HepG2 (cell line): Measurements from ENCODE around the gene SMIM41. TPM values are rescaled to one million over a fixed set of nuclear protein-coding genes. Genes with fewer than 3 reads are reported as not detected.

Experiments used
- ATRX ChIP-seq: sonication (generic); formaldehyde crosslinking; IDR thresholded peaks from 2 replicates; pipeline ENCODE4 v1.4.0; 2020; ENCODE audit warnings: missing genetic modification reagents, borderline replicate concordance
- DPF2 ChIP-seq: sonication (generic); formaldehyde crosslinking; IDR thresholded peaks from 2 replicates; pipeline ENCODE4 v1.4.0; 2020; ENCODE audit warnings: mild to moderate bottlenecking, low read depth, missing genetic modification reagents, borderline replicate concordance
- ETS1 ChIP-seq: sonication (generic); formaldehyde crosslinking; IDR thresholded peaks from 2 replicates; pipeline ENCODE4 v1.4.0; 2020; ENCODE audit warnings: missing genetic modification reagents
- FOXP1 ChIP-seq, 2 experiments: fragments of 450-650 bp in 1 of 2; IDR thresholded peaks; 2 replicates each; pipeline ENCODE4 v1.6.1; 2017 to 2018; ENCODE audit warnings: antibody characterized with exemption in 1 of 2
- GATAD1 ChIP-seq: IDR thresholded peaks from 2 replicates; pipeline ENCODE4 v1.6.1; 2016; ENCODE audit warnings: missing genetic modification reagents, missing compliant biosample characterization
- MAZ ChIP-seq, 2 experiments: sonication (generic) in 1 of 2; formaldehyde crosslinking in 1 of 2; IDR thresholded peaks; 2 replicates each; pipeline versions ENCODE4 v1.5.0 to v1.6.1; 2012 to 2020; ENCODE audit warnings: low read depth in 2 of 2, mild to moderate bottlenecking in 2 of 2, borderline replicate concordance in 1 of 2, improper control_type of control experiment in 1 of 2, low read length in 1 of 2, missing genetic modification reagents in 1 of 2, moderate library complexity in 1 of 2
- MED1 ChIP-seq: sonication (generic); formaldehyde crosslinking; IDR thresholded peaks from 2 replicates; pipeline ENCODE4 v1.4.0; 2020; ENCODE audit warnings: missing genetic modification reagents
- MXD4 ChIP-seq: IDR thresholded peaks from 2 replicates; pipeline ENCODE4 v1.6.1; 2016; ENCODE audit warnings: mild to moderate bottlenecking, missing biosample characterization, missing genetic modification reagents
- NR2F6 ChIP-seq, 2 experiments: IDR thresholded peaks; 2 replicates each; pipeline ENCODE4 v1.6.1; 2016; ENCODE audit warnings: antibody characterized with exemption in 1 of 2, mild to moderate bottlenecking in 1 of 2
- SNAPC2 ChIP-seq: sonication (generic); formaldehyde crosslinking; IDR thresholded peaks from 2 replicates; pipeline ENCODE4 v1.8.1; 2022; ENCODE audit warnings: mild to moderate bottlenecking, missing genetic modification reagents
- SOX6 ChIP-seq, 2 experiments: fragments of 450-650 bp in 1 of 2; sonication (generic) in 1 of 2; formaldehyde crosslinking in 1 of 2; IDR thresholded peaks; 2 replicates each; pipeline versions ENCODE4 v1.4.0 to v1.6.1; 2017 to 2020; ENCODE audit warnings: antibody characterized with exemption in 1 of 2, mild to moderate bottlenecking in 1 of 2, missing genetic modification reagents in 1 of 2
- TCF7 ChIP-seq: sonication (generic); IDR thresholded peaks from 2 replicates; pipeline ENCODE4 v1.6.1; 2016; ENCODE audit warnings: antibody characterized with exemption, low read depth
- THAP7 ChIP-seq: sonication (generic); formaldehyde crosslinking; IDR thresholded peaks from 2 replicates; pipeline ENCODE4 v1.8.1; 2023; ENCODE audit warnings: mild to moderate bottlenecking, missing genetic modification reagents
- USF2 ChIP-seq, 2 experiments: sonication (generic) in 1 of 2; formaldehyde crosslinking in 1 of 2; IDR thresholded peaks; 2 replicates each; pipeline versions ENCODE4 v1.5.1 to v1.6.1; 2011 to 2020; ENCODE audit warnings: borderline replicate concordance in 1 of 2, low read depth in 1 of 2, low read length in 1 of 2, mild to moderate bottlenecking in 1 of 2, missing genetic modification reagents in 1 of 2, moderate library complexity in 1 of 2
- ZBTB43 ChIP-seq: sonication (generic); formaldehyde crosslinking; conservative IDR thresholded peaks from 2 replicates; pipeline ENCODE4 v1.4.0; 2020; ENCODE audit warnings: missing genetic modification reagents
- ZNF205 ChIP-seq: IDR thresholded peaks from 2 replicates; pipeline ENCODE4 v1.6.1; 2018; ENCODE audit warnings: missing biosample characterization, missing genetic modification reagents
- ZNF331 ChIP-seq: sonication (generic); formaldehyde crosslinking; IDR thresholded peaks from 2 replicates; pipeline ENCODE4 v1.4.0; 2020; ENCODE audit warnings: missing genetic modification reagents
- ZNF441 ChIP-seq: sonication (generic); formaldehyde crosslinking; IDR thresholded peaks from 2 replicates; pipeline ENCODE4 v1.7.0; 2021; ENCODE audit warnings: missing genetic modification reagents, borderline replicate concordance
- ZNF598 ChIP-seq: sonication (generic); formaldehyde crosslinking; IDR thresholded peaks from 2 replicates; pipeline ENCODE4 v1.5.1; 2020; ENCODE audit warnings: mild to moderate bottlenecking, missing genetic modification reagents, borderline replicate concordance
- ZNF772 ChIP-seq: sonication (generic); formaldehyde crosslinking; IDR thresholded peaks from 2 replicates; pipeline ENCODE4 v1.5.0; 2020; ENCODE audit warnings: mild to moderate bottlenecking, missing genetic modification reagents
- polyA plus RNA-seq, 8 experiments: library from polyadenylated mRNA; depleted of rRNA in 3 of 8; stranded (reverse) in 7 of 8; unstranded in 1 of 8; fragments of >200 nt; fragmentation: Illumina TruSeq in 4 of 8; extraction: Trizol in 4 of 8; gene quantifications; 2 replicates each; pipeline versions ENCODE4 v1.2.1 to v1.2.3, GENCODE V29; 2011 to 2016; ENCODE audit warnings: low read depth in 4 of 8, missing spikeins in 1 of 8, mixed read lengths in 1 of 8; ENCODE audit not compliant: insufficient read depth in 1 of 8
- total RNA-seq, 5 experiments: library from RNA; depleted of rRNA; stranded (reverse); fragments of >200 nt; fragmentation: Illumina TruSeq; extraction: Trizol; gene quantifications; 2 replicates each; pipeline ENCODE4 v1.2.3, GENCODE V29; 2016; ENCODE audit warnings: low read depth in 1 of 5
- TF ChIP-seq, protein P1 (sequence below): sonication (generic); formaldehyde crosslinking; IDR thresholded peaks from 2 replicates; pipeline ENCODE4 v1.4.0; 2020; ENCODE audit warnings: missing genetic modification reagents; ENCODE audit errors: not compliant biosample characterization

SMIM41 gene
- total and polyA plus RNA-seq, 2 of the 13 experiments (the other 11 are each of a cell fraction or from before 2014, with no cell fraction given) = not detected

DNA sequence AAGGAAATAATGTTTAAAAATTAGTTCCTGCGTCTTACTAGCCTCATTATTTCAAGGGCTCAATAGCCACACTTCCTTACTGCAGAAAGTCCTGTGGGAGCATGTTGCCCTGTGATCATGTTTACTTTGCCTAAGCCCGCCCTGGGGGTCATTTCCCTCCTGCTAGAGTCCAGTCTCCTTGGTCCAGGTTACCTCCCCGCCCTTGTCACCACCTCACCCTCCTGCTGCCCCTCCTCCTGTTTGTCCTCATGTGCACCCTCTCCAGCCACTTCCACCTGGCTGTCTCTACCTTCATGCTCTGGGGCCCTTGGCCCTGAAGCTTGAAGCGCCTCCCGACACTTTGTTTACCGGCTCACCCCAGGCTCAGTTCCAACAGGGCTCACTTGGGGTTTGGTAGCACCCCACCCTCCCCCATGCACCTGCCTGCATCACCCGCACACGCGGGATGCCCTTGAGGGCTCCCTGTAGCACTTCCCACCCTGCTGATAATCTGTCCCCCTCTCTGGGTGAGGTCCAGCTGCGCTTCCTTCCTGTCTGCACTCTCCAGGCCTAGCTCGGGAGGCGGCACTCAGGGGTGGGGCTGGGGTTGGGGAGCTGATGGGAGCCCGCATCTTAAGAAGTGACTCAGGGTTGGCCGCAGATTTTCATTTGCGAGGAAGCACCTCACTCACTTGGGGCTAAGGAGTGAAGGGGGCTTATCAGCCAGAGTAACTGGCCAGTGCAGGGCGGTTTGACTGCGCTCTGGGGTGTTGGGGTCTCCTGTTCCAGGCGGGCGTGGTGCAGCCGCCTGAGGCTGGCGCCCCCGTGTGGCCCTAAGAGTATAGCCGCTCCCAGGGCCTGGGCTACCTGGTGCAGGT lies 40.1 kb downstream of the SMIM41 start (continued):
- TF ChIP-seq ZNF598 = no peak
- TF ChIP-seq NR2F6 (IDR thresholded peaks at IDR 0.05) = peak; percentile 68
- TF ChIP-seq NR2F6 (CRISPR knock-in tag; IDR thresholded peaks at IDR 0.05) = peak; percentile 71
- TF ChIP-seq, protein P1, sequence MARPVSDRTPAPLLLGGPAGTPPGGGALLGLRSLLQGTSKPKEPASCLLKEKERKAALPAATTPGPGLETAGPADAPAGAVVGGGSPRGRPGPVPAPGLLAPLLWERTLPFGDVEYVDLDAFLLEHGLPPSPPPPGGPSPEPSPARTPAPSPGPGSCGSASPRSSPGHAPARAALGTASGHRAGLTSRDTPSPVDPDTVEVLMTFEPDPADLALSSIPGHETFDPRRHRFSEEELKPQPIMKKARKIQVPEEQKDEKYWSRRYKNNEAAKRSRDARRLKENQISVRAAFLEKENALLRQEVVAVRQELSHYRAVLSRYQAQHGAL = no peak
- TF ChIP-seq MAZ (IDR thresholded peaks at IDR 0.05; ENCODE audit: borderline replicate concordance, low read depth, low read length) = 0 out of 2 replicates have a peak, but pooled peaks have one; percentile 40
- TF ChIP-seq MAZ (CRISPR knock-in tag; IDR thresholded peaks at IDR 0.05; ENCODE audit: low read depth) = no peak; the same call in 1 of the 2 replicates
- no peak for TF ChIP-seq FOXP1 (IDR thresholded peaks at IDR 0.05)
- TF ChIP-seq FOXP1 (CRISPR knock-in tag; IDR thresholded peaks at IDR 0.05) = peak; percentile 70
- no peak for TF ChIP-seq SOX6 (IDR thresholded peaks at IDR 0.05)
- peak; percentile 58 for TF ChIP-seq SOX6 (CRISPR knock-in tag; IDR thresholded peaks at IDR 0.05)
- 0 out of 2 replicates have a peak, but pooled peaks have one; percentile 30 for TF ChIP-seq MXD4
- TF ChIP-seq ZNF441 (CRISPR knock-in tag) = no peak
- TF ChIP-seq ZNF331 (CRISPR knock-in tag) = no peak
- peak; percentile 77; the same call in 1 of the 2 replicates for TF ChIP-seq SNAPC2 (CRISPR knock-in tag)
- TF ChIP-seq ZBTB43 (CRISPR knock-in tag) = no peak
- TF ChIP-seq ETS1 (CRISPR knock-in tag) = no peak
- peak; percentile 44; the same call in 1 of the 2 replicates for TF ChIP-seq TCF7
- TF ChIP-seq THAP7 (CRISPR knock-in tag) = no peak
- TF ChIP-seq GATAD1 (CRISPR knock-in tag) = no peak
- TF ChIP-seq ATRX (CRISPR knock-in tag) = no peak
- no peak for TF ChIP-seq ZNF205 (CRISPR knock-in tag)
- TF ChIP-seq DPF2 (CRISPR knock-in tag) = peak; percentile 45; the same call in 1 of the 2 replicates
- TF ChIP-seq ZNF772 = peak; percentile 20; the same call in 1 of the 2 replicates
- peak; percentile 79 for TF ChIP-seq MED1 (CRISPR knock-in tag)
- TF ChIP-seq USF2 (IDR thresholded peaks at IDR 0.05; ENCODE audit: low read depth, low read length) = no peak
- TF ChIP-seq USF2 (CRISPR knock-in tag; IDR thresholded peaks at IDR 0.05; ENCODE audit: borderline replicate concordance) = no peak
